HG03565 (cell line): ENCODE data around the gene PSIP1.

Source experiments
- ATAC-seq: cut with Tn5 transposase; IDR thresholded peaks from one replicate; pipeline ENCODE4 v1.9.1; 2021; ENCODE audit warnings: mild to moderate bottlenecking, moderate library complexity; ENCODE audit not compliant: unreplicated experiment

PSIP1 gene

DNA sequence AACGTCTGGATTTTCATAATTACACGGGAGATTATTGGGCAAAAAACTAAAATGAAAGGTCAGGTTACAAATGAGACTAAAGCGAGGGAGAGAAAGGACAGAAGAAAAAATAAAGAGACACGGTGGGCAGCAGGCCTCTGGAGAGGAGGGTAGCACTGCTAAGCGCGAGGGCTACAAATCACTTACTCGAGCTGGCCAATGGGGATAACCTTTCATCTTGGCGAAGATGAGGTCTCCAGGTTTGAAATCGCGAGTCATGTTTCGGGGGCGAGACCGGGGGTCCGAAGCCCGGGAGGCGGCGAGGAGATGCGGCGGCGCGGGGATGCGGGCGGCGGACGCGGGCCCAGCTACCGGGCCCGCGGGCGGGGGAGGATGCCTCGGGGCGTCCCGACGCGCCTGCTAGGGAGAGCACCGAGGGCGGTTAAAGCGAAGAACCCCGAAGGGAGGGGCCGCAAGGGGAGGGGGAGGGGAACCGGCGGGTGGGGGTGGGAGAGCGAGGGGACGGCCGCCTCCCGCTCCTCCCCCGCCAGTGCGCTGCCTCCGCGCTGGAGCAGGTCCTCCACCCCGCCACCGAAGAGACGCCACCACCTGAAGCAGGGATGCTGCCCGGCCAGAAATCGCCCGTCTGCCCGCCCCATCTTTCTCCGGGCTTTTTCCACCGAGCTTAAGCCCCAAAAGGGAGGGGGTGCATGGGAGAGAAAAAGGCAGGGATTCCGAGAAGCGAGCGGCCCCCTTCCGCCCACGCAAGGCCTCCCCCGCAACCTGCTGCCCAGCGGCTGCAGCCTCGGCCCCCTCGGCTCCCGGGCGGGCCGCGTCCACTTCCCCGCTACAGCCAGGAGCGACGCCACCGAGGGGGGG, 610 bp downstream of the PSIP1 start:
- ATAC-seq = peak; percentile 25

- no peak for ATAC-seq
Observed at GRCh38 chr9:15505921-15506320, 4.8 kb downstream of the PSIP1 start.

- ATAC-seq = no peak
Observed at GRCh38 chr9:15501803-15502202, 9.0 kb downstream of the PSIP1 start.

DNA sequence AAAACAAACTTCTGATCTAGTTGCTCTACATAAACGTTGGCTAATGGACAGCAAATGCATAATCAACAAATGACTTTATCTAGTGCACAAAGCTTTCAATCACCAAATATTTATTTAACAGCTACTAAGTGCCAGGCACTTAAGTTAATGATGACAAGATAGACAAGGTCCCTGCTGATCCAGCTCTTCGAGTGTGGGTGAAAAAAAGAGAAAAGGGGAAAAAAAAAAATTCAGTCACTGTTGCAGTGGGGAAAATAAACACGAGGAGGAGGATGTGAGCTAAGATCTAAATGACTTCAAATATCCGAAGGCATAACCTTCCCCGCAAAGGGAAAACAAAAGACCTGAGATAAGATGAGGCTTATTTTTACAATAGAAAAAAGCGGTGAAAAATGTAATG, 9.6 kb downstream of the PSIP1 start:
- no peak for ATAC-seq

- no peak for ATAC-seq
Observed at GRCh38 chr9:15499139-15499538, 11.6 kb downstream of the PSIP1 start.

GRCh38 chr9:15498246-15498995, 12.3 kb downstream of the PSIP1 start:
- ATAC-seq = no peak

GRCh38 chr9:15492485-15493150, 18.2 kb downstream of the PSIP1 start:
- no peak for ATAC-seq

DNA sequence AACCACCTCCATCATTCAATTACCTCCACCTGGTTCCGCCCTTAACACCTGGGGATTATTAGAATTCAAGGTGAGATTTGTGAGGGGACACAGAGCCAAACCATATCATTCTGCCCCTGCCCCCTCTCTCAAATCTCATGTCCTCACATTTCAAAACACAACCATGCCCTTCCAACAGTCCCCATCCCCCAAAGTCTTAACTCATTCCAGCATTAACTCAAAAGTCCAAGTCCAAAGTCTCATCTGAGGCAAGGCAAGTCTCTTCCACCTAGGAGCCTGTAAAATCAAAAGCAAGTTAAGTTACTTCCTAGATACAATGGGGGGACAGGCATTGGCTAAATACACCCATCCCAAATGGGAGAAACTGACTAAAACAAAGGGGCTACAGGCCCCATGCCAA, 18.8 kb downstream of the PSIP1 start:
- no peak for ATAC-seq

GRCh38 chr9:15485836-15486666, 24.7 kb downstream of the PSIP1 start:
- no peak for ATAC-seq

DNA sequence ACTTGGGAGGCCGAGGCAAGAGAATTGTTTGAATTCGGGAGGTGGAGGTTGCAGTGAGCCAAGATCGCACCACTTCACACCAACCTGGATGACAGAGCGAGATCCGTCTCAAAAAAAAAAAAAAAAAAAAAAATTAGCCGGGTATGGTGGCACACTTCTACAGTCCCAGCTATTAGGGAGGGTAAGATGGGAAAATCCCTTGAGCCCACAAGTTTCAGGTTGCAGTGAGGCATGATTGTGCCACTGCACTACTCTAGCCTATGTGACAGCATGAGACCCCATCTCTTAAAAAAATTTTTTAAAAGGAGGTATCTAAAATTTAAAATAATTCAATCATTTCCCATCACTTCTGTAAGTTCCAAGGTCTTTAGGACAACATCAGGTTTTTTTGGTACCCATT, 26.0 kb downstream of the PSIP1 start:
- no peak for ATAC-seq

DNA sequence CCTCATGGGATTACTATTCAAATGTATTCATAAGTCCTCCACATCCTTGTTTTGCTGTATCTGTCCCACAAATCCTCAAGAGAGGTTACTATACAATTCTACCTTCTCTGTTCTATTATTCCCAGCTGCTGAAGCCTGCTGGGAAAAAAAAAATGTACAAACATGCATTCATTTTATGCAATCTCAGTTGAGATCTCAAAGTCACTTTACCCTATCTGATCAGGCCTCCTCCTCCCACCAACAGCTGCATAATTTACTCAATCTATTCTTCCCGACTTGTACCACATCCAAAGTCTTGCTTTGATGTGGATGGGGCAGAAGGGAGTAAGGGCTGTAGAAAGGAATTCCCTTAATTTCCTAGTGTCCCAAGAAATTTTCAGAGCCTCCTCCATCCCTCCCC, 28.6 kb downstream of the PSIP1 start:
- ATAC-seq = no peak

DNA sequence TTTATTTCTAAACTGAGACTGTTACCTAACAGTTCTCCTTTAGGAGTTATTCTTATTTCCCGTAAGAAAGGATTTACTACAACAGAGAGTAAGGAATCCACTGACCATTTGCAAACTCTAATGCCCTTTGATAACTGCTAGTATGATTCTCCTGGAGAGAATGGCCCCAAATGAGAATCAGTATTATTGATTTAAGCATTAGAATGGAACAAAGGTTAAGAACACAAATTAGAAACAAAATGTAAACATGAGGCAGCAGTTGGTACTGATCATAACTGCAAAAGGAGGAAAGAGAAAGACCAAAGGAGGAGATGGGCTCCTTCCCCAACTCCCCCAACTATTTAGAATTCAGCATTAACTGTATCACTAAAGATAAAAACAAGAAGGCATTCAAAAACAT, 30.7 kb downstream of the PSIP1 start:
- ATAC-seq = no peak

DNA sequence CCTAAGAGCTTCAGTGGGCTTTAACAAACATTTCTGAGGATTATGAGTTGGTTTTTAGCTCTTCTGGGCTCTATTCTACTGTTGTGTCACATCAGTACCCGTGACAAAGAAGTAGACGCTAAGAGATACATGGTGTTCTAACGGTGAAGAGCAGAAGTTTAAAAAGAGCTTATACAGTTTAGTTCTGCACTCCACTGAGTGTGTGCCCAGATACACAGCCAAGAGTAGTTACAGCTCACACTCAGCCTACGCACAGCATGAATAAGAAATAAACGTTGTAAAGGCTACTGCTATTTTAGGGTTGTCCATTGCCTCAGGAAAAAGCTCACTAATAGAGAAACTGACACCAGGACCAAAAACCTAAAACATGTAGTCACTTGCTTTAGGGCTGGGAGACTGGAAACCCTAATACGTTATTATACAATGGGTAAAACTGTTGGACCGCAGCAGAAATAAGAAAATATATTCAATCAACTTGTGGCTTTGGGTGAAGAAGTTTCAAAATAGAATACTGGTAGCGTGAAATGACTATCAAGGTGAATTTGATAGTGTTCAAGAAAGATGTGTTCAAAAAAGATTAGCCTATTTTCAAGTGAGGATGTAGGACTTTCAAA, 34.7 kb downstream of the PSIP1 start:
- ATAC-seq = peak; percentile 63

GRCh38 chr9:15469862-15470261, 40.9 kb downstream of the PSIP1 start:
- no peak for ATAC-seq

DNA sequence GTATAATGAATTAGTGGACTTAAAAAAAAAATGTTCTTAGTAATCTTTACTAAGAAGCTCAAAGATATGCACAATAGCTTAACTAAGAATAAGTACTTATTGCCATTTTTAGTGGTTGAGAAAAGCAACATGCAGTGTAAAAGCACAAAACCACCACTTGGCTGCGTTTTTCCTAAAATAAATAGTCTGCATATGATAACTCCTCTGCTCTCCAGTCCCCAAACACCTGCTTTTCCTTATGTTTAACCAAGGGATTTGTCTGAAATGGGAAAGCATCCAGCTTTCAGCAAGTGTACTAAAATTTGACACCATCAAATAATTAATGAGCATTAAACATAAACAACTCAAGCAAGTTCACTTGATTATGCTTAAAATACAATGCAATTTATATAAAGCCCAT, 41.4 kb downstream of the PSIP1 start:
- no peak for ATAC-seq

GRCh38 chr9:15468145-15468544, 42.6 kb downstream of the PSIP1 start:
- ATAC-seq = no peak

GRCh38 chr9:15461601-15462000, 49.2 kb downstream of the PSIP1 start:
- no peak for ATAC-seq

DNA sequence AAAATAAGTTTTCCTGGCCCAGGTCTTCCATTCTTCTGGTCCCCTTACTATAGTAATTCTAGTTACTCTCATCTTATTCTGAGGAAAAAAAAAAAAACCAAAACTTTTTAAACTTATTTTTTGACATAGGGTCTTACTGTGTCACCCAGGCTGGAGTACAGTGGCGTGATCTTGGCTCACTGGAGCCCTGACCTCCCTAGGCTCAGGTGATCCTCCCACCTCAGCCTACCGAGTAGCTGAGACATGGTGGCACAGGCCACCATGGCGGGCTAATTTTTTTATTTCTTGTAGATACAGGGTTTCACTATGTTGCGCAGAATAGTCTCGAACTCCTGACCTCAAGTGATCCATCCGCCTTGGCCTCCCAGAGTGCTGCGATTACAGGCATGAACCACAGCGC, 49.7 kb downstream of the PSIP1 start:
- ATAC-seq = no peak

GRCh38 chr9:15453956-15454355, 56.8 kb downstream of the PSIP1 start:
- no peak for ATAC-seq

GRCh38 chr9:15444141-15444540, 66.6 kb downstream of the PSIP1 start:
- no peak for ATAC-seq
